Measurements from ENCODE around the gene CD300E. TPM values are rescaled to one million over a fixed set of nuclear protein-coding genes. Genes with fewer than 3 reads are reported as not detected.
"Not testable (repeated sequence)": the region's sequence is repeated elsewhere in the genome, so short reads cannot be mapped to it uniquely, and the experiment has no call there.

Gene CD300E, protein sequence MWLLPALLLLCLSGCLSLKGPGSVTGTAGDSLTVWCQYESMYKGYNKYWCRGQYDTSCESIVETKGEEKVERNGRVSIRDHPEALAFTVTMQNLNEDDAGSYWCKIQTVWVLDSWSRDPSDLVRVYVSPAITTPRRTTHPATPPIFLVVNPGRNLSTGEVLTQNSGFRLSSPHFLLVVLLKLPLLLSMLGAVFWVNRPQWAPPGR
- not detected in 2 replicates for total RNA-seq (2014; rRNA removed)
- not detected for polyA plus RNA-seq (2012)

DNA sequence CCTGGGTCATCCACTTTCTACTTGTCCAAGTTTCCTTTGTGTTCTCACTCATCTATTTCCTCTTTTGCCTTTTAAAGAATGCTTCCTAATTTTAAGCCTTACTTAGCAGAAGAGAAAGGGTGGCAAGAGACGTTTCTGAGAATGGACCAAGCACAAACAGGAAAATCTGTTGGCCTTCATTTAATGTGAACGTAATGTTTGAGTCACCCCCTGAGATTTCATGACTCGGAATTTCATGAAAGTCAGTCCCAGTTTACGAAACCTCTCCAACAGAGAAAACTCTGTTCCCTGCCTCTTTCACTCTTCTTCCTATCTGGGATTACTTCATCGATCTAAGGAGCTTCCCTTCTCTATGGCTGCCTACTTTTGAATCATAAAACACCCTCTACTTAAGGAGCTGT is at the start of gene CD300E:
Gene CD300E, minus strand, starts transcription at position 46 of the 401 bp plus-strand sequence. CDS start 117 bp downstream, outside the sequence.
- DNase-seq (ENCODE audit: low read depth): no peak

DNA sequence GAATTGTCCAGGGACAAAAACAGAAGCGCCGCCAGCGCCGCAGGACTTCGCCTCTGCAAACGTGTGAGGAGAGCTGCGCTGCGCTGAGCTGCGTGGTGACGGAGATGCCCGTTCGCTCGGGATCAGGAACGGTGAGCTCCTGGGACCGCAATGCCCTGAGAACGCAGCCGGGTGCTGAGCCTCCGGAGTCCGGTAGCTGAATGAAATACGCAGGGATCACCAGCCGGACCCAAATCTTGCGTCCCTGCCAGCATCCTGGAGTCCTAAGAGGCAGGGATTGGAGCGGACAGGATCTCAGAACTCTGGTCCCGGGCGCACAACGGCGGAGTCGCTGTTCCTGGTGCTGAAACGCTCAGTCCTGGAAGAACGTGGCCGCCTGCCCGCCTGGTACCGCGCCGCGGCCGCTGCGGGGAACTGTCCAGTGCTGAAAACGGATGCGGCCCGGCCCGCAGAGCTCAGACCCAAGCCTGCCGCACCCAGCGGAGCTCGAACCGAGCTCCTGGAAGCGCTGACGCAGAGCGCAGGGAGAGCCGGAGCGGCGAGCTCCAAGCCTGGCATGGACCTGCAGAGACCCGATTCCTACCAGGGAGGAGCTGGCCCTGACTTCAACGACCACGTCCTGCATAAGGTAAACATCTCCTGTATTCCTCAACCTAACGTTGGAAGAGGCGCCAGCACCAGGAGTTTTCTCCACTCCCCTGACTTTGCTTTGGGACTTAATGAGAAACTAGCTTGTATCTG is 47.7 kb upstream of the CD300E start:
- DNase-seq (ENCODE audit: low read depth): peak; percentile 6

DNA sequence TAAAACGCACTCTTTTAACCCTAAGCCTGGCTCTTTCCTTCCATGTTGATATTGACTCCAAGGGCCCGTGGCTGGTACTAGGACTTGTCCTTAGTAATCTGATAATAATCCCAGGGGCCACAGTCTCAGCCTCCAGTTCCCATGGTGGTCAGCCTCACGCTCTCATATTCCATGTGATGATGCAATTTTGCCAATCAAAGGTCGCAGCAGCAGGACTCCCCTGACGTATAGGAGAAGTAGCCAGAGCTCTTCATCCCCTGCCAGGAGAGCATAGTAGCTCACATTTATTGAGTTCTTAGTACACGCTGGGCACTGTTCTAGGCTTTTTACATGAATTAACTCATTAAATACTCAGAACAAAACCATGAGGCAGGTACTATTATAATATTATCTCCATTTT is 46.8 kb upstream of the CD300E start:
- no peak for DNase-seq (ENCODE audit: low read depth)

DNA sequence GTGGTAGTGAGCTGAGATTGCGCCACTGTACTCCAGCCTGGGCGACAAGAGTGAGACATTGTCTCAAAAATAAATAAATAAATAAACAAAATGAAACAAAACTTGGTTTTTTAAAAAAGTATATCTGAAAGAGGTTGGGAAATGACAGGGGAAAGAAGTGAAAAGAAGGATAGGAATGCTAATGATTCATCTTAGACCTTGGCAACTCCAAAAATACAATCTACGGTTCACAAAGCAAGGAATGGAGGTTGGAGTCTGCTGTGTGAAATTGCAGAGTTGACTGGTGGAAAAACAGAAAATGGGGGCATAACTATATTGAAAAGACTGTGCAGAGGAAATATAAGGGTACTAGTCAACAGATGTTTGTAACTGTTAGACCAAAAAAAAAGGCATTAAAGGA is 40.0 kb upstream of the CD300E start:
- no peak for DNase-seq (ENCODE audit: low read depth)

DNA sequence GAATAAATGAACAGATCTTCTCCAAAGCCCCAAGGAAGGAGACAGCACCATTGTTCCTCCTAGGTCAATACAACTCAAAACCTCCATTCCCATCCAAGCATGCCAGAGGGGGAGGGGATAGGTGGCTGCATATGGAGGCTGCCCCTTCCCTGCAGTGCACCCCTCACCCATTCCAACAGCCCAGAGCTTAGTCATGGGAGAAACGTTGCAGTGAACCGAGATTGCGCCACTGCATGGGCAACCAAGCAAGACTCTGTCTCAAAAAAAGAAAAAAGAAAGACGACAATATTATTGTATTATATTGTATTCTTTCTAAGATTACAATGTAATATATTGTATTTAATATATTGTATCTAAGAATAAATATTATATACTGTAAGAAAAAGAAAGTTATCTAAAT is 36.4 kb upstream of the CD300E start:
- DNase-seq (ENCODE audit: low read depth): no peak

DNA sequence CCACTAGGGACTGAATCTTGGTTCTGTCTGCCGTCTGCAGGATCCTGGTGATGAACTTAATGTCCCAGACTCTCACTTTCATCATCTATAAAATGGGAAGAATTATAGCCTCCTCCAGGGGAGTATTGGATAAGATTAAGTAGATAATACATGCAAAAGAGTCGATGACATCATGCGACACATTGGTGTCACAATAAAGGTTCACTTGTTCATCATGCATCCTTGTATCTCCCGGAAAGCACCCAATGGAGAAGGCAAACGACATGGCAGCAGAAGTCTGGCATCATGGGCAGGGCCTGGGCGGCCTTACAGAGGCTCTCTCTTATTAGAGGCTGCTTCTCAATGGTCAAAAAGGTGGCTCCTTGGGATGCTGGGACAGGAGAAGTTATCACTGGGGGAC is 35.1 kb upstream of the CD300E start:
- DNase-seq (ENCODE audit: low read depth): no peak

DNA sequence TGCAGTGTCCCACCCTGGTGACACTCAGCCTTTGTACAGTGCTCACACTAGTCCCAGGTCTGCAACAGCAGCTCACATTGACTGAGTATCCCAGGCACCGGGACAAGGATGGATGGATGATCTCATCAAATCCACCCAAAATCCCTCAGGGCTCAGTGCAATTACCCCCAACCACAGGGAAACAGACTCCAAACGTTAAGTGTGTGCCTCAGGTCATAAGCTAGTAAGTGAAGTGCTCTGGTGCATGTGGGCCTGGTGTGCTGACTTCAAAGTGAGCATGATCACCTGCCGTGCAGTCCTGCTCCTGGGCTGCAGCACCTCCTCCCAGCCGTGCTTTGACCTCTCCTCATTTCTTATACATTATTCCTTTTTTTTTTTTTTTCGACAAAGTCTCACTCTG is 31.2 kb upstream of the CD300E start:
- no peak for DNase-seq (ENCODE audit: low read depth)

DNA sequence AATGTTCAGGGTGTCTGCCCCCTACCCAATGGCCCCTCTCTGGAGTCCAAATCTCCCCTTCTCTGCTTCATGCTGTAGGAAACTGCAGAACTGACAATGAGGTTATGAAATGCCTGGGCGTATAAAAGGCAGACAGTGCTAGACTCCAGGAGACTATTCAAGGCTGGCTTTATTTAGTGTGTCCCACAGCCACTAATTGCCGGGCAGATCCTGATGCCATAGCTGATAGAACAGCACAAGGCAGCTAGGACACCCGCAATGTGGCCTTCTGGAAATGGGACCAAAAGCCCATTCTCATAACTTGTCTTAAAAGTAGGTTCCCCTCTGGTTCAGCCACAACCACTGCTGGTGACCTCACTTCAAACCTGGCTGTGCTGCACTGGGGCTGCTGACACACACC is 28.5 kb upstream of the CD300E start:
- DNase-seq (ENCODE audit: low read depth): no peak

DNA sequence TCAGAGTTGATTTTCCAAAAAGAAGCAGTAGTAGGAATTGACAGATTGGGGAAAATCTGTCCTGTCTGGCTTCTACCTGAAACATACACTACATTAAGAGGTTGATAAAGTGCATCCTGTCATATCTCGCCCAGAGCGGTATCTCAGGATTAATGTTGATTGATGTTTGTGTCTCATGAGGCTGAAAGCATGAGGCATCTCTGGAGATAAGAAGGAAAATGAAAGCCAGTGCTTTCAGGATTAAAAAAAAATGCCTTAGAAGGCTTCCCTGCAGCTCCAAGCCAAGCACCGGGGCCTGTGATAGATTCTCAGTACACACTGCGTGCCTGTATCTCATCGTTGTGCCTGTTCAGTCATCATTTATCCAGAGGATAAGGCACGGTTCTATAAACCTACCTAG is 26.4 kb upstream of the CD300E start:
- DNase-seq (ENCODE audit: low read depth): no peak

DNA sequence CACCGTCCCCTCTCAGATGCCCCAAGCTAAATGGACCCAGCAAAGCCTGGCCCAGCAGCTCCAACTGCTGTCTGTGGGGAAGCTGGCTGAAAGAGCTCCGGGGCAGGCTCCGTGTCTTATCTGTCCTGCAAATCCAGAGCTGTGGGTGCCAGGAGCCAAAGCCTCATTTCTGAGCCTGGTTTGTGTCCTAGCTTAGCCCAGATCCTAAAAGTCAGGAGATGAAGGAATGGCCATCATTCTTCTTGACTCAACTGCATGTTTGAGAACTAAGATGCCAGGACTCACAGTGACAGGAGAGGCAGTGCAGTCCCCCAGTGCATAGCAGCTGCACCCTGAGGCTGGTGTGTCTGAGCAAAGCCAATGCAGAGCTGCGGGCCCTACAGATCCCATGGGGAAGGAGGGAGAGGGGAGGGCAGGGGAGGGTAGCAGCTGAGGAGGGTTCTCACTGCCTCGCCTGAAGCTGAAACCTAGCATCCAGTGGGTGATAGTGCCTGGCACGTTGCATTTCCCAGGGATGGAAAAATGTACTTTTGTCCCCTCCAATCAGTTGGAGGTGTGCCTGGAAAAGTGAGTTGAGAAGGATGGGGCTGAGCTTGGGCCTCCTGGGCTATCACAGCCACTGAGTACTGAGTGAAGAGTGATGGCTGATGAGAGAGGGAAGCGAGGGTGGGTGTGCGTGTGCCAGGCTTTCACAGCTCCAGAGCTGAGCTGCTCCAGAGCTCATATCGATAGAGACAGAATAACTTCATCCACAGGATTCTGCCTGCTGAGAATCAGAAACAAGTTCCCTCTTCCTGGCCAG is 24.5 kb upstream of the CD300E start:
- DNase-seq (ENCODE audit: low read depth): no peak

DNA sequence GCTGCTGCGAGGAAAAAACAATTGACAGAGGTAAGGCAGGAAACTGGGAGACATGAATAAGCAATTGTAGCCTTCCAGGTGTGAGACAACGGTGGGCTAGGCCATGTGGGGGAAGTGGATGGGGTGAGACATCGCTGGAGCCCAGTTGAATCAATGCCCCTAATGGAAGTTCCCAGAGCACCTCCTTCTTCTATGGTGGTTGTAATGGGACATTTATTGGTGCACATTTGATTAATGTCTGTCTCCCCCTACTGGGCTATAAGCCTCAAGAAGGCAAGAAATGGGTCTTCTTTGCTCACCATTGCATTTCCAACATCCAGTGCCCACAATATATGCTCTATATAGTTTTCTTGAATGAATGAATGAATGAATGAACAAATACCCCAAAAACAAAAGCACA is 22.7 kb upstream of the CD300E start:
- no peak for DNase-seq (ENCODE audit: low read depth)

DNA sequence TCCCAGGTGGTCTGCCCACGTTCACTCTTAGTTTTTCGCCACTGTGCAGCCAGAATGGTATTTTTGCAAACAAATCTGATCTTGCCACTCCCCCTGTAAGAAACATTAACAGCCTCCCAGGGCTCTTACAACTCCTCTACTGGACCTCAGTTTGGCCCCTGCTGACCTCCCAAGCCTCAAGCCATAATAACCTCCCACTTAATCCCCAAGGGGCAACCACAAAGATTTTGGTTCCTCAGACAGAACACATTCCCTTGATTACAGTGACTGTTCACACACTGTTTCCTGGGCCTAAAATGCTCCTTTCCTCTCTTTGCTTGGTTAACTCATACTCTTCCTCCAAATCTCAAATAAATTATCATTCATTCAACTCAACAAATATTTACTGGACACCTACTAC is 21.5 kb upstream of the CD300E start:
- peak; percentile 2 for DNase-seq (ENCODE audit: low read depth)

DNA sequence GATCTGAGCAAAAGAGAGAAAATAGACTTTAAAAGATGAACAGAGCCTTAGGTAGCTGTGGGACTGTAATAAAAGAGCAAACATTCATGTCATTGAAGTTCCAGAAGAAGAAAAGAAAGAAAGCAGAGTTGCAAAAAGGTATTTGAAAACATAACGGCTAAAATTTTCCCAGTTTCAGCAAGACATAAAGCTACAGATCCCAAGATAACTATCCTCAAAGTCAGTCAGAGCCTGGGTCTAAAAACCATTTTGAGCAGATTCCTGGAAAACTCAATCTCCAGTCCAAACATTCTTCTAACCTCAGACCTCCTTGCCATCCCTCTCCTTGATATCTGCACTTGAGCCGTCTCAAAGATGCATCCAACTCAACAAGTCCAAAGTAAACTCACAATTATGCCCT is 20.9 kb upstream of the CD300E start:
- DNase-seq (ENCODE audit: low read depth): no peak

DNA sequence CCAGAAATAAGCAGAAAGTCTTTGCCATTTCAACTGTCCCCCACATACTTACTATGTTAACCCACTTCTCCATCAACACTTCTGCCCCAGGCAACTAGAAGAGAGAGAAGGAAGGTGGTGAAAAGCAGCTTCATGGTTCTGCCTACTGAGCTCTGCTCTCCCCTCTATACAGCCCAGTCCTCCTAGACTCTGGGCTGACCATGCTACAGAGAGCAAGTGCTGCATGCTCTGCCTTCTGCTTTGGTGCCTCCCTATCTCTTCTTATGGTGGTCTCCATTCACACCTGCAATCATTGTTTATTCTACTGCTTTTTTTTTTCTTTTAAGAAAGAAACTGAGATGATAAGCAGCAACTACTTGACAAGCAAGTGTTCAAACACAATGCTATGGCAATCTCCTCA is 20.3 kb upstream of the CD300E start:
- DNase-seq (ENCODE audit: low read depth): no peak

DNA sequence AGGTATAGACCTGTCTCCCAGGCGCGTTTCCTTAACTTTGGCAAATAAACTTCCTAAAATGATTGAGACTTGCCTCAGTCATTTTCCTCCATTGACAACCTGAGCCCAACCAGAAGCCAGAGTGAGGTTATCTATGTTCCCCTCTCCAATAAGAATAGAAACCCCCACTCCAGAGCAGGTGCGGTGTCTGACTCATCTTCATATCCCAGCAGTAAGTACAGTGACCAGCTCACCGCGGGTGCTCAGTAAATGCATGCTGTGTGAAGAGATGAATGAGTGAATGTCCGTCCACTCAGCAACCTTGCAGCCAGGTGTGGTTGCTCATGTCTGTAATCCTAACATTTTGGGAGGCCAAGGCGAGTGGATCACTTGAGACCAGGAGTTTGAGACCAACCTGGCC is 19.5 kb upstream of the CD300E start:
- no peak for DNase-seq (ENCODE audit: low read depth)

DNA sequence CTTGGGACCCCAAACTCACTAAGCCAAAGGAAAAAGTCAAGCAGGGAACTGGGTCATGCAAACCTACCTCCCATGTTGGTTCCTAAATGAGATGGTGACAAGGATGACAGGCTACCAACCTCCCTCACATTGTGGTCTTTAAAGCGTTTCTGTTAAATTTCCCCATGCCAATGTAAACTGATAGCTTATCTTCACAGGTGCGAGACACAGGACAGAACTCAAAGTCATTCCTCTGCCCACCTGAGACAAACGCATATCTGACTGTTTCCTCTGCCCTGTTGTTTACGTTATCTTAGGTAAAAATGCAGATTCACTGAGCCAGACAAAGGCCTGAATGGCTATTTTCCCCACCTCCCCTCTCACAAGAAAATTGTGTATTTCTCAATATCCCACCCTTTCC is 19.0 kb upstream of the CD300E start:
- no peak for DNase-seq (ENCODE audit: low read depth)

DNA sequence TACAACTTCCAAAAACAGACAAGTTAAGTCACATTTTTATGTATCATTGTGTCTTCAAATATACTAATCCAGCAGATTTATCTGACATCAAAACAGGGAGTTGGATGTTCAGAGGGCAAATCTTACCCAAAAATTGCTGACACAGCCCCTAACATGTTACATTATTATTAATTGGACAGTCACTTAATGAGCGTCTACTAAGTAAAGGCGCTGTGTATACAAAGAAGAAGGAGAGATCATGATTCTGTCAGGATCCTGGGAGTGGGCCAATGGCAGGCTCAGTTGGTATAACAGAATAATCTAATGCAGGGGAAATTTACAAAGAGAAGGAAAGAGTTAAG is 18.4 kb upstream of the CD300E start:
- DNase-seq (ENCODE audit: low read depth): no peak

DNA sequence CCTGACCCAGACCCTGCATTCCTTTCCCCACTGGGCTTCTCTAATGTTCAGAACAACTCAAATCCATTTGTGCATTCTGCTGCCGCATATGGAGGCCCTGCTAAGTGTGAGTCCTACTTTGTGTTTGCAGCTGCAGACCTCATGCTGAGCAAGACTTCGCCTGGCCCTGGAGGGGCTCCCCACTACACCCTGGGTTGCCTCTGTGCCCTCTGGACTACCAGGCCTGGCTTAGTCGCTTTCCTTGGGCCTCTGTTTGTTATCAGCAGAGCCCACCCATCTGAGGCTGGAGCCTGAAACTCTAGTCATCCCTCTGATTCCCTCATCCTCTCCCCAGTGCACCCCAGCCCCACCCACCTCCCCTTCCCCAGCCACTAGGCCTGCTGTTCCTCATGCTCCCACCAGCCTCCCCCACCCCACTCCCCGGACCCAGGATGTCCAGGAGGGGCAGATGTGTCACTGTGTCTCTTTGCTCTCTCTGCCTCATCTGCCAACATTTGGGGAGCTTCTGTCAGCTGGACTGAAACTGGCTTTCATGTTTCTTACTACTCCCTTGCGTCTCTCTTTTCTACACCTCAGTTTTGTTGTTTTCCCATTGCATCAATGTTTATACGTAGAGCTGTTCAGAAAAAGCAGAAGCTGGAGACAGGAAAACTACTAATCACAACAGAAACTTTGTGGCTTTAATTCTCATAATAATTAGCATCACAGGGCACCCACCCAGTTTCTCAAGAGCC is 17.9 kb upstream of the CD300E start:
- no peak for DNase-seq (ENCODE audit: low read depth)

DNA sequence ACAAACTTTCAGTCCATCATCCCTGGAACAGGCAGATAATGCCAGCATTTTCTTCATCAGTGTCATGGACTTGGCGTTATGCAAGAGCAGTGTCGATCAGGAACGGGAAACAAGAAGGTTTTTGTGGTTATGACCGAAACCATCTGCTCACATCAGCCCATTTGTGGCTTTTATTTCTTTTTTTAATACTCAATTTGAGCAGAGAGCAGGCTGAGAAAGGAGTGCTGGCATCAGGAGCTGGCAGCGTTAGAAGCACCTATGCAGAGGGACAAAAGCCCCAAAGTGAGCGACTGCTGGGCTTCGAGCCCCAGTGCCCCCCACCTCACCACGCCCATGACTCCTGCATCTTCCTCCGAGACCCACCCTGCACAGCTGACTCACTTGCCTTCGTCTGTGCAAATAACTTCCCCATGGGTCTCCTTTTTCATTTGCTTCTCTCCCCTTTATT is 16.2 kb upstream of the CD300E start:
- DNase-seq (ENCODE audit: low read depth): no peak

DNA sequence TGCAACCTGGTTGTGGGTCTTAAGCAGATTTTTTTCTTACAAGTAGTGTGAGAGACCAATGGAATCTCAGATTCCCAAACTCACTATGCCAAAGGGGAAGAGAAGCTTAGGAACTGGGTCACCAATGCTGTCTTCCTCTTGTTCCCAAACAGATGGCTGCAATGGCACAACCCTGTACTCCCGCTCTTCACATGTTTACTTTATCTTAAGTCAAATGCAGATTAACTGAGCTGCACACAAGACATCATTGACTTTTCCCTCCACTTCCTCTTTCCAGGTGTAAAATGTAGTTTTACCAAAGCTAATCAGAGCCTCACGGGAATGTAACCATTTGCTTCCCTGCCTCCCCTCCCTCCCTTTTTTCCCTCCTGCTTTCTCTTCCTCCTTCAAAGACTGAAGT is 14.4 kb upstream of the CD300E start:
- DNase-seq (ENCODE audit: low read depth): no peak

DNA sequence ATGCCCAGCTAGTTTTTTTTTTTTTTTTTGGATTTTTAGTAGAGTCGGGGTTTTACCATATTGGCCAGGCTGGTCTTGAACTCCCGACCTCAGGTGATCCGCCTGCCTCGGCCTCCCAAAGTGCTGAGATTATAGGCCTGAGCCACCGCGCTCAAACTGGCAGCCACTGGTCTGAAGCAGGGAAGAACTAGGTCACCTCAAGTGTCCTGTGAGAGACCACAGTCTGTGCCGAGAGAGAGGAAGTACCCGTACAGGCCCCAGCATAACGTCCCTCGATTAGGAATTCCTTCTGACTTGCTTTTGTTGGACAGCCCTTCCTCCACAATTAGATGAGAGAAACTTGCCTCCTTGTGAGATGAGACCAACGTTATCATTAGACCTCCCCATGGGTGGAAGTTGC is 13.7 kb upstream of the CD300E start:
- DNase-seq (ENCODE audit: low read depth): no peak

DNA sequence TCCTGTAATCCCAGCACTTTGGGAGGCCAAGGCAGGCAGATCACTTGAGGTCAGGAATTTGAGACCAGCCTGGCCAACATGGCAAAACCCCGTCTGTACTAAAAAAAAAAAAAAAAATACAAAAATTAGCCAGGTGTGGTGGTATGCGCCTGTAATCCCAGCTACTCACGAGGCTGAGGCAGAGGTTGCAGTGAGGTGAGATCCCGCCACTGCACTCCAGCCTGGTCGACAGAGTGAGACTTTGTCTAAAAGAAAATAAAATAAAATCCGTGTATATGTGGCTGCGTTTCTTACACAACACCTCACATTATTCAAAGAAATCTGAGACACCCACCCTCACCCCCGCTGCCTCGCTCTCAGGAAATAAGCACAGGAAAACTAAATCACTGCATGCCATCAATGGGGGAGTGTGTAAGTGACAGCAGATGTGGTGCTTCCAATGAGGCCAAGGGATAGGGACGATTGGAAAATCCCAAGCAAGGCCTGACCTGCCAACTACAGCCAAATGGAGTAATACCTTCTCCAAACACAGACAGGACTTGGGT is 13.1 kb upstream of the CD300E start:
- not testable (repeated sequence) for DNase-seq (ENCODE audit: low read depth)
